ENCODE data around the gene GRM3.

- no peak for TF ChIP-seq CTCF (IDR thresholded peaks at IDR 0.05)
- no peak for TF ChIP-seq POLR2AphosphoS5 (IDR thresholded peaks at IDR 0.05)
- TF ChIP-seq POLR2A (IDR thresholded peaks at IDR 0.05; ENCODE audit: low read depth): no peak
Measured at GRCh38 chr7:86833360-86833759, 189.7 kb downstream of the GRM3 start.

Data from esophagus muscularis mucosa (tissue), 3 donors.